Measurements from ENCODE around the gene SIGLECL1.

SIGLECL1 gene

GRCh38 chr19:51295382-51296126 lies 44.7 kb downstream of the SIGLECL1 start:
- no peak for DNase-seq (ENCODE audit: low read depth, low spot score)

DNA sequence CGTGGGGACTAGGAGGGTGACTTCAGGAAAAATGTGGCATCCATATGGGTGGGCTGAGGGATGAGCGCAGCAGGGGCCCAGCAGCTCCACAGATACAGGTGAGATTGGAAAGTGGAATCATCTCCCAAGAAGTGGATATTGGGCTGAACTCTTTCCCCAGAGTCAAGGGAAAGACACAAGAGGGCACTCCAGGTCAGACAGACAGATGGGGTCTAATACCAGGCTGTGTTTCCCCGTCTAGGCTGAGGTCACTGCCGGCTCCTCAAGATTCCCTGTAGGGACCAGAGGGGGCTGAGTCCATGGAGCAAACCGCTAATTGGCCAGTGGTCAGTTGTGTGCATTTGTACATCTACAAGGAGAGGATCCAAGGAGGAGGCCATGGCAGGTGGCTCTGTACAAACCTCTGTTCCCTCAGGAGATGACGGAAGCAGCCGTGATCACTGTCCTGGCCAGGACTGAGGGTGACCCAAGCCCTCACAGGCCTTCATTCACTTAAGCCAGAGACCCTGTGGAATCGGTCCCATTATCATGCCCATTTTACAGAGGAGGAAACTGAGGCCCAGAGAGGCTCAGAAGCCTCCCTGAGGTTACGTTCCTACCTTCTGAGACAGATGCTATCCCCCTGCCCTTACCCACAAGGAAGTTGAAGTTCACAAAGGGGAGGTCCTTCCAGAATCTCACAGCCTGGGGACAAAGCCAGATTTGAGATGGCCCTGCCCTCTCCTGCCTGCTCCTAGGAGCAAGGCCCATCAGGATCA lies 45.6 kb downstream of the SIGLECL1 start:
- DNase-seq (ENCODE audit: low read depth, low spot score), result no peak

GRCh38 chr19:51297406-51297805 lies 46.5 kb downstream of the SIGLECL1 start:
- no peak for DNase-seq (ENCODE audit: low read depth, low spot score)

DNA sequence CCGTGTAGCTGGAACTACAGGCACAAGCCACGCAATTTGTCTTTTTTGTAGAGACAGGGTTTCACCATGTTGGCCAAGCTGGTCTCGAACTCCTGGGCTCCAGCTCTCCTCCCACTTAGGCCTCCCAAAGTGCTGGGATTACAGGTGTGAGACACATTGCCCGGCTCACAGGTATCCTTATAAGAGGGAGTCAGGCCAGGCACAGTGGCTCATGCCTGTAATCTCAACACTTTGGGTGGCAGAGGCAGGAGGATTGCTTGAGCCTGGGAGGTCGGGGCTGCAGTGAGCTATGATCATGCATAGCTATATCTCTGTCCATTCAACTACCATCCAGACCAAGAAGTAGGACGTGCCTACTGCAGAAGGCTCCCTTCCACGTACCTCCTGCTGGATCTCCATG lies 50.4 kb downstream of the SIGLECL1 start:
- no peak for DNase-seq (ENCODE audit: low read depth, low spot score)

DNA sequence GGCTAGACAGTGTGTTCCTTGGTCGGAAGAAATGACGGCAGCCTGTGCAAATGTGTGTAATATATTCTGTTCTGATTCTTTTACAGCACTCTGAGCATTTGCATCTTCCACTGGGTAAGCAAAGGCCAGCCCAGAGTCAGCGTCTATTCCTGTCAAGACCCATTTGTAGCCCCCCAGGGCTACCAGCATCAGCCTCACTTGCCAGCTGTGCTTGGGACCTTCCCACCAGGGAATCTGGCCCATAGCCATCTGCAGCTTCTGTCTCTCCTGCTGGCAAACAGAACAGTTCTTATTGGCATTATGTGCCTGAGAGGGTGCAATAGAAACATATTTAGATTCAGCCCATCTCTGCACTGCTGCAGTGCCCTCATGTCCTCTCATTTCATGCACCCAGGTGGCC lies 54.6 kb downstream of the SIGLECL1 start:
- DNase-seq (ENCODE audit: low read depth, low spot score), result no peak

DNA sequence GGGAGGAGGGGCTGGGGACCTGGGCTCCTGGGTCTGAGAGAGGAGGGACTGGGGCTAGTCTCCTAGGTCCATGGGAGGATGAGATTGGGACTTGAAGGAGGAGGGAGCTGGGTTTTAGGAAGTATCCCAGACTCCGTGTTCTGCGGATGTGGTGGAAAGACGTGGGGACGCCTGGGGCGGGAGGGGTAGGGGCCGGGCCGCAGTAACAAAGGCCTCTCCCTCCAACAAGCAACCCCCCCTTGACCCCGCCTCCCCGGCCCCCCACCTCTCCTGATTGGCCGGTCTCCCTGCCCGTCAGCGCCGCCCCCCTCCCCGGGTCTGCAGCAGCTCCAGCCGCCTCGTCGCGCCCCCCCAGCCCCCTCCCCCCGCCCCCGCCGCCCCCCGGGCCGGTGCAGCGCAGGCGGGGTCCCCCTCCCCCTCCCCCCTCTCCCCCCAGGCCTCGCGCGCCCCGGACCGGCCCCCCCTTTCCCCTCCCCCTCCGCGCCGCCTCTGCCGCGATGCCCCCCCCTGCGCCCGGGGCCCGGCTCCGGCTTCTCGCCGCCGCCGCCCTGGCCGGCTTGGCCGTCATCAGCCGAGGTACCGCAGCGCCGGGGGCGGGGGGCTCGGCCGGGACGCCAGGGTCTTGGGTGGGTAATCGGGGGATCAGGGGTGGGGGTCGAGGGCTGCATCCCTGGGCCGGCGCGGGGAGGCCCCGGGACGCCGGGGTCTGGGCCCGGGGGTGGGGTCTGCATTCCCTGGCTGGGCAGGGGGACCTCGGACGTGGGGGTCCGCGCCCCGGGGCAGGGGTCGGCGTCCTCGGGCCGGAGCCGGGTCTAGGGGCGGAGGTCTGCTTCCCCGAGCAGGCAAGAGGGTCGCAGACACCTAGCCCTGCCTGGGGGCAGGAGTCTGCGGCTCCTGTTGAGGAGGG lies 60.7 kb downstream of the SIGLECL1 start, which contains the start of gene IGLON5:
IGLON5 (plus strand) TSS at position 294 of the 907 bp plus-strand sequence; CDS start at position 498, 204 bp downstream.
- no peak for DNase-seq (ENCODE audit: low read depth, low spot score)

- no peak for DNase-seq (ENCODE audit: low read depth, low spot score)
These were observed 65.8 kb downstream of the SIGLECL1 start for GRCh38 chr19:51316688-51317087.

GRCh38 chr19:51317376-51317775 lies 66.5 kb downstream of the SIGLECL1 start:
- no peak for DNase-seq (ENCODE audit: low read depth, low spot score)

GRCh38 chr19:51317968-51318367 lies 67.1 kb downstream of the SIGLECL1 start:
- no peak for DNase-seq (ENCODE audit: low read depth, low spot score)
